Left renal cortex interstitium (tissue), 4 donors: Measurements from ENCODE around the gene ARMC12. TPM values are rescaled to one million over a fixed set of nuclear protein-coding genes. Genes with fewer than 3 reads are reported as not detected.

Source experiments
- DNase-seq, 4 donors: peaks; one replicate each; pipeline ENCODE4 v3.0.0-alpha.2; 2013; ENCODE audit warnings: low read depth in 4 of 4, low spot score in 2 of 4, missing footprints in 1 of 4
- polyA plus RNA-seq, 4 donors: library from polyadenylated mRNA; unstranded; fragments of 120-200 nt; gene quantifications; one replicate each; pipeline ENCODE4 v1.2.1, GENCODE V29; 2013; ENCODE audit not compliant: insufficient read length in 4 of 4

Gene ARMC12
- polyA plus RNA-seq, 4 donors, result 0.56 to 1.7 (median 1.1) TPM

DNA sequence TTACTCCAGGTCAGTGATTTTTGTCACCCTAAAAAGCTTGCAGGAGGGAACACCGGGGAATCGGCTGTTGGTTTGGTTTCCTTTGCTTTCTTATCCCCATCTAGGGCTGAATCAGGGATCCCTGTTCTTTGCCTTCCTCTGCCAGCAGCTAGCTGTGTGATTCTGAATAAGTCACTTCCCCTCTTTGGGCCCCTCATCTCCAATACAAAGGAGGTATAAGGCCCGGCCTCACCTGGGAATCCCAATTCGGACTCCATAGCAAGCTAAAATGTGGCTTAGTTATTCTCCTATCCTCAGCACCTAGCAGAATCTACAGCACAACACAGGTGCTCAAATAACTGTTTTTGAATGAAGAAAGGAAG lies 18.5 kb upstream of the ARMC12 start:
- no peak for DNase-seq

DNA sequence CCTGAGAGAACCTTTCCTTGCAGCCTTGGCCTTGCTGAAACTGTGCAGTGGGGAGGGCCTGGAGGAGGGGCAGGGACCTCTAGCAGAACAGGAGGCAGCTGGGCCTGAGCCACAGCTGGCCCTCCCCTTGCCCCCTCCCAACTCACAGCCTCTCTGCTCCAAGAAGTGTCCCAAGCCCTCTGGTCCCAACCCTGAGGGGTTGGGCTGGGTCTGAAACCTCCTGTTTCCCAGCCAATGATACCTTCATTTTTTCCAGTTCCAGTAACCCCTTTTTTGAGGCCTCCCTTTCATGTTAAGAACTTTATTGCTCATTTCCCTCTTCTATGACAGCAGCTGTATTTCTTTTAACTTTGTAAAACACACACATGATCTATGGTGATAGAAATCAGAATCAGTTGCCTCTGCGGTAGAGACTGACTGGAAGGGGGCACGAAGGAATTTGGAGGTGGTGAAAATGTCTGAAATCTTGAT lies 17.9 kb upstream of the ARMC12 start:
- no peak for DNase-seq

DNA sequence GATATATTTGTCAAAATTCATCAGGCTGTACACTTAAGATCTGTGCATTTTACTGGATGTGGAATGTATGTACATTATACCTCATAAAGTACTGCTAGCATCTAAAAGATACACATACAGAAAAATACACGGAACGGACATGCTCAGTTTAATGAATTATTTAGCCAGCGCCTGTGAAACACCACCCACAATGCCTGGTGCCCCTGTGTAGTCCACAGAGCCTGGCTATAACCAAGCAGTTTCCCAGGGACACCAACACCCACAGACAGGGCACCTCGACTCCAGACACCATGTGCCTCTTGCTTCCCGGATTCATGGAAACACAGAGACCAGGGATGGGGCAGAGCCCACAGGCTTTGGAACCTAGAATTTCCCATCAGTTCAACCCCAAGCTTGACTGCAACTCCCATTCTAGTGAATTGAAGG lies 17.4 kb upstream of the ARMC12 start:
- no peak for DNase-seq

DNA sequence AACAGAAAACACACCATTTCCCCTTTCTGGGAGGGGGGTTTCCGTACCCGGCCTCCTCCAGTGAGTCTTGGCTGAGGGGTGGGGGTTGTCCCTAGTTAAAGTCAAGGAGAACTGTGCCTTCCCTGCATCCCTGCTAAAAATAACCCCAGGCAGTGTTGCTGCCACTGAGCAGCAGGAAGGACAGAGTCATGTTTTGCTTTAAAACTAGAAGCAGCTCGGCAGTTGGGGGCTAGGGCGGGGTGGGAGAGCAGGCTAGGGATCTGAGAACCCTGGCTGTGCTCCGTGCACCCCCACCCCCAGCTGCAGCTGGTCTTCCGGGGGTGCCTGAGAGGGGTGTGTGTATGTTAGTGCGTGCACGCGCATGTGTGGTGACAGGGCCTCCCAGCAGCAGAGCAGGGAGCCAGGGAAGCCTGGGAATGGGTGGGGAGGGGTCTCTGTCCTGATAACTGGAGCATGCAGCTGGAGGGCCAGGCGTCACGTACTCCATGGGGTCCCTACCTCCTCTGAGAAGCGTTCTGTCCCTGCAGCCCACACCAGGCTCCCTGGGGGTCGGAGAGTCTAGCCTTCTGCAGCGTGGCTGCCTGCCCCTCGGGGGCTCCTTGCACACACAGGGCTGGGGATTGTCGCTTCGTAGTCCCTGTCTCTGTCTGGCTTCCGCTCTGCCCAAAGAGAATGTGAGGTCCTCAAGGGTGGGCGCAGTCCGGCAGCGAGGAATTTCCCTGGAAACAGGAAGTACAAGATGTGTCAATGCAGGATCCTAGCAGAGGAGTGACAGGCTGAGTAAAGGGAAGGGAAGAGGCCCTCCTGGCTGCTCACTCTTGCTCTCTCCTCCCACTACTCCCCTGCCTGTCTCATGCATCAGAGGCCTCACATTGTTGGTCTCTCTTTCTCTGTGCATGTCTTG lies 16.8 kb upstream of the ARMC12 start:
- DNase-seq, result no peak

DNA sequence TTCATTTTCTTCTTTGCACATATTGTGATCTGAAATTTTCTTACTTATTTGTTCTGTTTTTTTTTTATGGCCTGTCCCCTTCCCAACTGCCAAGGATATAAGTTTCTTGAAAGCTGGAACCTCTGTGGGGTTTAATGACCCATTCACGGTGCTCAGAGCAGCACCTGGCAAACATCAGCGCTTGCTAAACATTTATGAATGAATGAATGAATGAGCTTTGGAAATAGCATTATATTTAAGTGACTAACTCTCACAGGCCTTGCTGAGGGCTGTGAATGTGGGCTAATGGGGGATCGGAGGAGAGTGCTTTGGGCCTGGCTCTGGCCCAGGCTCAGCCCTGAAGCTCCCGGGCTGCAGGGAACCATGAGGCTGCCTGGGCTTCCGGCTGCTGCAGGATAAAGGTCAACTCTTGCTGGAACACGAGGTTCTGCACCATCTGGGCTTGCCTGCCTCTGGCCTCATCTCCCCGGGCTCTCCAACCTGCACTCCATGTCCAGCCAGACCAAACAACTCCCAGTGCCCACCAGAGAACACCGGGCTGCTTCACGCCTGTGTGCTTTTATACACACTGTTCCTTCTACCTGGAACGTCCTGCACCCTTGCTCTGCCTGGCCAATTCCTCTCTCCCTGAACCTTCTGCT lies 14.6 kb upstream of the ARMC12 start:
- no peak for DNase-seq

DNA sequence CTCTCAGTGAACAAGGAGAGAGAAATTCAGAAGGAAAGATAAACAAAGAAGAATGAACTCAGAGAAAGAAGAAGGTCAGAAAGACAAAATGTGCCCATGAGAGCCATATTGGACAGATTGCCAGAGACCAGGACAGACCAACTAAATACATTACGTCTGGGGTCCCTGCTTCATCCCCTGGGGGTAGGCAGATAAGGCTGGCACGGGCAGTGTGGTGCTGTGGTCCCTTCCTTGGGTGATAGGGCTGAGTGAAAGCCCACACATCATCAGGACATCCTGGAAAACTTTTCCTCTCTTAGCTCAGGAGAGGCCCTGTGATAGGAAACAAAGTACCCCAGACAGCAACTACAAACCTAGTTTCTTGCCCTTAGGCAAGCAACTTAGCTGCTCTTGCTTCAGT lies 13.2 kb upstream of the ARMC12 start:
- no peak for DNase-seq

DNA sequence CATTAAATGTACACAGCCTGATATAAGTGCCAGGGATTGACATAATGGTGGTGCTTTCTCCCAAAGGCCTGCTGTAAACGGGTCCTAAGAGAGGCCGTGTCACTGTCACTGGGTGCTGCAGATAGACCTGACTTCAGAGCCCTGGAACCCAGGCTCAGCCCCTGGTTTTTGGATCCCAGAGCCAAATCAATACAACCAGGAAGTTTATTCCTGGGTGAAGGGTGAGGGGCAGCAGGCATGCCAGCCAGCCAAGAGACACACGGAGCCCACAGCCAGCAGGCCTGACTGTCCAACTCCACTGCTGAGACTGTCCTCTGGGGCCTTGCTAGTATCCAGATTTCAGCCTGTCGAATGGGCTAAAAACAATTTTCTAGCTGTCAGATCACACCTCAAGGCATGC lies 12.8 kb upstream of the ARMC12 start:
- no peak for DNase-seq

DNA sequence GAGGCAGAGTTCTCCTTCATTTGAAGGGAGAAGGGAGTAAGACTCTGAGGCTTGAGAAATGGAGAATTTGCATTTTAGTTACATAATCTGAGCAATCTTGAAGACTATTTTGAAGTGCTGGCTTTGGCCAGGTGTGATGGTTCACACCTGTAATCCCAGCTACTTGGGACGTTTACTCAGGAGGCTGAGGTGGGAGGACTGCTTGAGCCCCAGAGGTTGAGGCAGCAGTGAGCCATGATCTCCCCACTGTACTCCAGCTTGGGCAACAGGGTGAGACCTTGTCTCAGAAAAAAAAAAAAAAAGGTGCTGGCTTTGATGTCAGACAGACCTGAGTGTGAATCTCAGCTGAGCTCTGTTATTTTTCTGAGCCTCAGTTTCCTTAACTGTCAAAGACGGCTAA lies 12.4 kb upstream of the ARMC12 start:
- DNase-seq, result no peak

DNA sequence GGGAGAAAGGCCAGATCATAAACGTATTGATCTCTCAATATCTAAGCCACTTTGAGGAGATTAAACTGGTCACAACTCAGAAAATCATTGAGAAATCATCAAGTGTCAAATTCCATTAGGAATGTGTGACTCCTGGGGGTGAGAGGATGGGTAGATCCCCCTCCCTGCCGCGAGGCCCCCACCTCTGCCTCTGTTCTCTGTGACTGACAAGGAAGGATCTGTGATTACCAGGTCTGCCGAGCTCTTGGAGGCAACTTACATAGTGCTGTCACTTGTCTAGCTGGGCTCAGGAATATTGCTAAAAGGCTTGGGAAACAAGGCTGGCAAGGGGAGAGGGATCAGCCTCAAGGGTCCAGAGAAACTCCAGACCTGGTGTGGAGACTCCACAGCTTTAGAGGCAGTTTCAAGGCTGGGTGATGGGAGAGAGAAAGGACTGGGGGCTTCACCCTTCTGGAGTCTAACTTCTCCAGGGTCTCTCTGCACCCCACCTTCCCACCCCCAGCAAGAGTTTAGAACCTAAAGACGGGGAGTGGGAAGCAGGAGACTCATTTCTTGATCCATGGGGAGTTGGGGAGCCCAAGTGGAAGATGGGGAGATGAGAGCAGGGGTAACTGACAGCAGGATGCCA lies 11.6 kb upstream of the ARMC12 start:
- DNase-seq, result no peak

DNA sequence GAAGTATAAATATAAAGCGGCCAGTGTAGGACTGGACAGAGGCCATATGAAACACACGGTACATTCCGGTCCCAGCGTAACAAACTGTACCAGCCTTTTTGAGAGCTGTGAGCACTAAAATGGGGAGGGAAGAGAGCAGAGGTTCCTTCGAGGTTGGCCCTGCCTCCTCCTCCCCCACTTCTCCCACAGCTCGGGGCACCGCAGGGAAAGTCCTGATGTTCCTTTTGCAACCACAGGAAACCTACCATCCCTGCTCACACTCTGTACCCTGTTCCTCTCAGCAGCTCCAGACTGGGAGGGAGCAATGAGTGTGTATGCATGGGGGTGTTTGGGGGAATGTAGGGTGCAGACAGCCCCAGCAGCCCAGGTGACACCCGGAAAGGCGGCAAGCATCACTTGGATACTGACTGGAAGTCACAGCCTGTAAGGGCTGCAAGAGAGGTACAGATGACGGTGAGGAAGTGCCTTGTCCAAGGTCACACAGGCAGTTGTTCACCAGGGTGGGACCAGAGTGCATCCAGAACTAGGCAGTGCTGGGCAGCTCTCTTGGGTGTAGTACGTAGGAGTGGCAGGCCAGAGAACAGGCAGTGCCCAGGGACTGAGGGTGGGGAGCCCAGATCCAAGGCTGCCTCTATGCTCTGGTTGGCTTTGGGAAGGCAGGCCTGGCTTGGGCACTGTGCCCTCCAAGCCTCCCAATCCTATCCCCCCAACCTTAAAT lies 11.0 kb upstream of the ARMC12 start:
- no peak for DNase-seq

DNA sequence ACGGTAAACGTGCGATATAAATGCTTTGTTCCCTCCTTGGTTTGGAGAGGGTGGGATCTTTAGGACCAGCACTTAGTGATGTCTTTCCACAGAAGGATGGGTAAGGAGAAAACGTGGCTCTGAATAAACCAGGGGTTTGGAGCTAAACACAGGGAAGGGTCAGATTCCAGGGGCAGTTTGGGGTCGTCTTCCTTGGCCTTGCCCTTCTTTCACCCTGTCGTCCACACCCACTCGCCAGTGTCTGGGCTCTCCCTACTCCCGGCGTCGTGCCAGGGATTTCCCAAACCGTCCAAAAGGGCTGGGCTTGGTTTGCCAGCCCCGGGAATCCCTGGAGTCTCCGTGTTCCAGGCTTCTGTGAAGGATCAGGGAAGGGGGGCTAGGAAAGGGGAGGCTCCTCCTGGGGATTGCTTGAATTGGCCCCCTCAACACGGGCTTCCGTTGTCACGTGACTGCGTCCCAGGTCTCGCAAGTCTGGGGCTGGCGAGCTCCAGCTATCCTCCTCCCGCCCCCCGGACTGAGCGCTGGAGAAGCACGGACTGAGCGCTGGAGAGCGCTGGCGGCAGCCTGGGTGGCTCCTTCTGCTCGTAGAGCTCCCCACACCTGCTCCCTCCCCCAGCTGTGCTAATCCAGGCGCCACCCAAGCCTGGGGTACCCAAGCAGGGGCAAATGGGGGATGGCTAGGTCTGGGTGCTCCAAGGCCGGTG lies 9.4 kb upstream of the ARMC12 start:
- DNase-seq, result peak in 1 of 4 donors; percentile 65

DNA sequence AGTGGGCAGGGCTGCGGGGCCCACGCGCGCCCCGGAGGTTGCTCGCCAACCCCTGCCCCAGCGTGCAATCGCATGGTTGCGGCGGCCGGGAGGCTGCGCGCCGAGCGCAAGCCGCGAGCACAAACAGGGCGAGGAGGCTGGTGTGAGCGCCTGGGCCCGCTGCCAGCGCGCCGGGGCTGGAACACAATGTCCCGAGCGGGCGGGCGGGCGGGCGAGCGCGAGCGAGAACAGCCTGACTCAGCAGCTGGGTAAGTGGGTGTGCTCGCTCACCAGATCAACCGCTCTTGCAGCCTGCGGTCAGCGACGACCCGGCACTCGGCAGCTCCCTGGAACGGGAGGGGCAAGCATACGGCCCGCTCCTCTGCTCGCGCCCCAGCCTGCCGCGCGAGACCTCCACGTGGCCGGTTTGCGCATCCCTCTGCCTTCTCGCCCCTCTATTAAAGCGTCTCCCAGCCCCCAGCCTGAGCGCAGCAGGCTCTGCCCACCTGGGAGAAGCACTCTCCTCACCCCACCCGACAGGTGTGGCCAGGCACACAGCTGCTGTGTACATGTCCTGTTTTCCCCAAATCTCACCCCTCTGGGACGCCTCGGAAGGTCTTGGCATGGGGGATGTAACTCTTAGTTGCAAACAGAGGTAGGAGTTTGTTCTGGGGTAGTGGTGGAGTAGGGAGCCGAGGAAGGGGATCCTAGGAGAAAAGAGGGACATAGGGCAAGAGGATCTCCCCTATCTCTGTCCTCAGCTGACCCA lies 8.7 kb upstream of the ARMC12 start:
- DNase-seq, result peak in 1 of 4 donors; percentile 69

DNA sequence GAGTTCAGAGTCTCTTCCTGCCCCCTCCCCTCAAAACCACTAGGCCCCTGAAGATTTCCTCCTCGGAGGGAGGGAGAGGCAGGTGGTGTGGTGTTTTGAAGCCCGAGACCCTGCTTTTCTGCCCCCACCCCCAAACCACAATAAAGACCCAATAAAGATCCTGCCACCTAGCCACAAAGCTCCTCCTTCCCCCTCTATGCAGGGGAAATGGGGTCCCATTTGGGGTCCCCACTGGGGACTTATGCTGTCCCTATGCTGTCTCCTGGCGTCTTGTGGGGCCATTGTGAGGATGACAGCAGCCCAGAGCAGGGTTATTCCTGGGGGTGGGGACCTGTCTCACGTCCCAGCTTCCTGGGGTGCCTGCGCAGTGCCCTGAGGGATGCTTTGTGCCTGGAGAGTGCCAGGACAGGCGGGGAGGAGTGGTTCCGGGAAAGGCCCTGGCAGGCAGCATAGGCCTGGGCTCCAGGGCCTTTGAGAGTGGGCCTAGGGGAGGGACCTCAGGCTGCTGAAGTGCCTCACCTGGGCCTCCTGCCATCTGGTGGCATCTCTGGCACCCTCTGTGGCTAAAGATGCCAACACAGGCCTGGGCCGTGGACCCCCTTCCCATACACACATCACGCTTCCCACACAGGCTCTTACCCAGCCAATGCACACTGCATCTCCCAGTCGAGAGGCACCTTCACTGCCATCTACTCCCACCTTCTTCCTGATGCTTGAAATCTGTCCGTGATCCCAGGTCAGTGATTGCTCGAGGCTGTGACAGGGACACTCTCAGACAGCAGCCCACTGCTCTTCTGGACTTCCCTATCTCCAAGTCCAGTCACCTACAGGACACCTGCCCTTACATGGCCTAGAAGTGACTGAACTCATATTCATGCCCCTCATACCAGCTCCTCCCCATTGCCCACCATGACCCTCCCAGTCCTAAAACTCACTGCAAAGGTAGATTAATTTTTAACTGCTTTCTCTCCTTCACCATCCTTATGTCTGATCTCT lies 7.9 kb upstream of the ARMC12 start:
- DNase-seq, result no peak

DNA sequence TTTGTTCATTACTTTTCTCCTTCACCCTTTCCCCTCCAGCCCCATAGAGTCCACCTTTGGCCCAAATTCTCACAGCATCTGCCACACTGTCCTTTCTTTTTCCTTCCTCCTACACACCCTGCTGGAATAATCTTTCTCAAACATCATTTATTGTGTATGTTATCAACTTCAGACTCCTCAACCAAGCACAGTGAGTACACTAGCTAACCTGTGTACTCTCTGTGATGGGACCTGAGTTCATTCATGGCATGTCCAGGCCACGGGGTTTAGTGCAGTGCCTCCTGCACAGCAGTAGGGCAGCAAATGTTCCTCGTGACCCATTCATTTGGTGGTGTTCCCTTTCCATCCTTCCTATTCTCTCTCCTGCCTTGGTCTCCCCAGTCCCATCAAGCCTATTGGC lies 7.1 kb upstream of the ARMC12 start:
- DNase-seq, result no peak

DNA sequence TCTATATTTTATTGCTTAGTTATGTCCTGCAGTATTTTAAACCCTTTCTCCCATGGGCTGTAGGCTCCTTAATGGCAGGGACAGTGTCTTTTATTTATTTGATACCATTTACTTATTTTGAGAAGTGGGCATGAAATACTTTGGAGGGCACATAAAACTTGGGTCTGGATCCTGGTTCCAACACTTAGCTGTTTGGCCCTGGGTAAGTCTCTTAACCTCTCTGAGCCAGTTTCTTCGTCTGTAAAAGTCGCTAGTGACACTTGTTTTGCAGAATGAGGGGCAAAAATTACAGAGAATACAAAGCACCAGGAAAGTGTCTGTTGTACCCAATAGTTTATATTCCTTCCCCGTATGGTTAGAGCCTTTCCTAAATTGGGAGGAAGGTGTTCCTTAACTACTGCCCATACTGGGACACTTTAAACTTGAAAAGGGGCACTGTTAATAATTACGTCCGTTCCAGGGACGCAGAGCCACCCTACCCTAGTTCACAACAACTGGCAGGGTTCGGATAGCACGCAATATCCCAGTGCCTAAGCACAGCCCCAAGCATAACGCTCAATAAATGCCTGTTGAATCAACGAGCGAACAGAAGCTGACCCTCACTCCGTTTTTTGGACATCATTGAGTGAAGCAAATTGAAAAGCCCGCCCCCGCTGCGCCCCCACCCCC lies 6.0 kb upstream of the ARMC12 start:
- DNase-seq, result no peak

DNA sequence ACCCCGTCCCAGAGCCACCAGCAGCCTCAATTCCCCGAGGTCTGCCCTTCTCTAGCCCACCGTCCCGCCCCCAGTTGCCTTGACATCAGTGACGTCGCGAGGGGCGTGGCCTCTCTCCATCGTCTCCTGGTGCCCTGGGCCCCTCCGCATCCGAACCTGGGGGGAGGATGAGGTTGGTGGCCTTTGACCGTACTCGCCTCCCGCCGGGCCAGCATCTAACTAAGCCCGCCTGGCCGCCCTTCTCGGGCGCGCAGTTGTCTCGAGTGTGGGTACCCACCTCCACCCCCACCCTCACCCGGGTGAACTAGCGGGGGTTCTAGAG lies 5.5 kb upstream of the ARMC12 start:
- DNase-seq, result peak in 2 of 4 donors; percentile 79 to 89

DNA sequence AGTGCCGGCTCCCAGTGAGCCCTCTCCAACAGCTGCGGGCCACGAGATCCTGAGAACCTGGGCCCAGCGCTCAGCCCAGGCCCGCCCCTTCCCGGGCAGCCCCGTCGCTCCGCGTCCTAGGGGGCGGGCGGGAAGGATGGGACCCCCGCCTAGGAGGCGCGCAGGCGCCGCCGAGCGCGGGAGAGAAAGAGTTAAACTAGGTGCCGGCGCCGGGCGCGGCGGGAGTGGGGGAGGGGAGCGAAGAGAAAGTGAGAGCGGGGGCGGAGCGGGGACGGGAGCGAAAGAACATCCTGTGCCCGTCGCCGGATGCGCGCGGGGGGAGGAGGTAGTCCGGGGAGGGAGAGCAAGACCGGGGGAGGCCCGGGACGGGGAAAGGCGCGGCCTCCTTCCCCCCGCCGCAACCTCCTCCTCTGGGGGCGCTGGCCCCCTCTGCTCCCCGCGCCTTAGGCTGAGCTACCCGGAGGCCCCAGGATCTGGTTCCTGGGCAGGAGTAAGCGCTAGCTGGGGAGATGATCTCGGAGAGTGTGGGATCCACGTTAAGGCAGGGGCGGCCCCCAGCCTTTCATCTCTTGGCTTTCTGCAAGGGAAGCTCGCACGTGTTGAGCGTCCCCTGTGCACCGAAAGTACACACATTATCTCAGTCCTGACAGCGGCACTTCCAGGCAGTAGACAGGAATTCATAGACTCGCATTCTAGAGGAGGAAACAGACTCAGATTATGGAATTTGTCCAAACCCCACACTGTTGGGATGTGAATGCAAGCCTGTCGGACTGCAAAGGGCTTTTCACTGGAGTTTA lies 4.9 kb upstream of the ARMC12 start:
- peak in 2 of 4 donors; percentile 73 to 75 for DNase-seq
